Mucosa of rectum (tissue), 2 donors: Measurements from ENCODE around the gene DCTN4.

ENCODE experiments used
- H3K27ac ChIP-seq, 2 donors: one replicate each; pipeline ENCODE4 v1.7.0; 2013; ENCODE audit warnings: inconsistent platforms in 2 of 2, low read depth in 2 of 2, low read length in 2 of 2
- H3K27me3 ChIP-seq, 2 donors: one replicate each; pipeline ENCODE4 v1.7.0; 2013; ENCODE audit warnings: low read length in 2 of 2; ENCODE audit not compliant: control insufficient read depth in 2 of 2, insufficient read depth in 2 of 2
- H3K36me3 ChIP-seq, 2 donors: one replicate each; pipeline ENCODE4 v1.7.0; 2013; ENCODE audit warnings: low read length in 2 of 2; ENCODE audit not compliant: control insufficient read depth in 2 of 2, insufficient read depth in 2 of 2
- H3K4me1 ChIP-seq, 2 donors: one replicate each; pipeline ENCODE4 v1.7.0; 2013; ENCODE audit warnings: low read length in 2 of 2, mild to moderate bottlenecking in 1 of 2; ENCODE audit not compliant: control insufficient read depth in 2 of 2, insufficient read depth in 2 of 2
- H3K4me3 ChIP-seq, 2 donors: one replicate each; pipeline ENCODE4 v1.7.0; 2013; ENCODE audit warnings: low read length in 2 of 2
- H3K9ac ChIP-seq, 2 donors: one replicate each; pipeline ENCODE4 v1.7.0; 2013; ENCODE audit warnings: low read length in 2 of 2, low read depth in 1 of 2, mild to moderate bottlenecking in 1 of 2
- H3K9me3 ChIP-seq, 2 donors: one replicate each; pipeline ENCODE4 v1.7.0; 2013; ENCODE audit warnings: low read length in 2 of 2; ENCODE audit not compliant: control insufficient read depth in 2 of 2
- donor health status: healthy.
- donor health status: Normal muscosa, but diverticular disease.

The DCTN4 gene

GRCh38 chr5:150764530-150764929 is 5.7 kb upstream of the DCTN4 start:
- no peaks in the 10 kb centered on the region for H3K27me3 ChIP-seq
- no peaks in the 10 kb centered on the region for H3K4me1 ChIP-seq
- H3K9ac ChIP-seq, result no peak overlapping the region
- H3K4me3 ChIP-seq, result no peak overlapping the region
- H3K27ac ChIP-seq, result peak overlapping the region in 1 of 2 donors; percentile 56
- no peaks in the 10 kb centered on the region for H3K9me3 ChIP-seq
- no peaks in the 10 kb centered on the region for H3K36me3 ChIP-seq

- H3K9ac ChIP-seq, result no peak overlapping the region
- H3K27ac ChIP-seq, result peak overlapping the region; percentile 18 to 49
- no peak overlapping the region for H3K4me3 ChIP-seq
- no peaks in the 10 kb centered on the region for H3K27me3 ChIP-seq
- H3K4me1 ChIP-seq, result peaks cover 0 to 4% of the 10 kb centered on the region in 2 donors
- H3K9me3 ChIP-seq, result no peaks in the 10 kb centered on the region
- H3K36me3 ChIP-seq, result no peaks in the 10 kb centered on the region
These were observed 4.4 kb upstream of the DCTN4 start for GRCh38 chr5:150763023-150763769.

- H3K4me3 ChIP-seq, result no peak overlapping the region
- no peaks in the 10 kb centered on the region for H3K9me3 ChIP-seq
- H3K27me3 ChIP-seq, result no peaks in the 10 kb centered on the region
- no peaks in the 10 kb centered on the region for H3K36me3 ChIP-seq
- peaks cover 3 to 9% of the 10 kb centered on the region in 2 donors for H3K4me1 ChIP-seq
- H3K27ac ChIP-seq, result no peak overlapping the region
- H3K9ac ChIP-seq, result peak overlapping the region in 1 of 2 donors; percentile 1
These were observed 3.4 kb upstream of the DCTN4 start for GRCh38 chr5:150762211-150762610.

GRCh38 chr5:150759334-150759583 is 442 bp upstream of the DCTN4 start:
- Histone ChIP-seq H3K27ac (peak overlapping the region; percentile 98 to 99), H3K36me3 (peaks cover 9 to 10% of the 10 kb centered on the region in 2 donors), H3K27me3 (no peaks in the 10 kb centered on the region), H3K9ac (peak overlapping the region; percentile 88 to 93), H3K4me3 (peak overlapping the region; percentile 86 to 91), H3K4me1 (peaks cover 5 to 12% of the 10 kb centered on the region in 2 donors), H3K9me3 (no peaks in the 10 kb centered on the region)

GRCh38 chr5:150758203-150758530 is 650 bp downstream of the DCTN4 start:
- Histone ChIP-seq H3K4me1 (peaks cover 5 to 12% of the 10 kb centered on the region in 2 donors), H3K4me3 (peak overlapping the region; percentile 86 to 91), H3K9me3 (no peaks in the 10 kb centered on the region), H3K36me3 (peaks cover 14 to 19% of the 10 kb centered on the region in 2 donors), H3K9ac (peak overlapping the region; percentile 88 to 93), H3K27ac (peak overlapping the region; percentile 98 to 99), H3K27me3 (no peaks in the 10 kb centered on the region)

GRCh38 chr5:150757087-150757649 is 1.6 kb downstream of the DCTN4 start:
- Histone ChIP-seq H3K9ac (no peak overlapping the region), H3K4me1 (peaks cover 5 to 12% of the 10 kb centered on the region in 2 donors), H3K27ac (no peak overlapping the region)

GRCh38 chr5:150753863-150754262 is 5.0 kb downstream of the DCTN4 start:
- H3K4me1 ChIP-seq, result peaks cover 5 to 7% of the 10 kb centered on the region in 2 donors
- H3K36me3 ChIP-seq, result peaks cover 27 to 30% of the 10 kb centered on the region in 2 donors
- H3K27ac ChIP-seq, result no peak overlapping the region

More at GRCh38 chr5:150757087-150757649, 1.6 kb downstream of the DCTN4 start:
- no peaks in the 10 kb centered on the region for H3K9me3 ChIP-seq
- H3K4me3 ChIP-seq, result peak overlapping the region in 1 of 2 donors; percentile 91
- peaks cover 19 to 24% of the 10 kb centered on the region in 2 donors for H3K36me3 ChIP-seq
- no peaks in the 10 kb centered on the region for H3K27me3 ChIP-seq

GRCh38 chr5:150753463-150753862 is 5.4 kb downstream of the DCTN4 start:
- Histone ChIP-seq H3K27ac (no peak overlapping the region), H3K9me3 (no peaks in the 10 kb centered on the region), H3K27me3 (no peaks in the 10 kb centered on the region), H3K9ac (no peak overlapping the region), H3K4me1 (peaks cover 5 to 7% of the 10 kb centered on the region in 2 donors), H3K36me3 (peaks cover 27 to 30% of the 10 kb centered on the region in 2 donors), H3K4me3 (no peak overlapping the region)

More at GRCh38 chr5:150753863-150754262, 5.0 kb downstream of the DCTN4 start:
- Histone ChIP-seq H3K9ac (no peak overlapping the region), H3K4me3 (no peak overlapping the region), H3K9me3 (no peaks in the 10 kb centered on the region), H3K27me3 (no peaks in the 10 kb centered on the region)

GRCh38 chr5:150751096-150751891 is 7.5 kb downstream of the DCTN4 start:
- Histone ChIP-seq H3K27ac (no peak overlapping the region), H3K4me1 (no peaks in the 10 kb centered on the region), H3K4me3 (no peak overlapping the region), H3K9ac (no peak overlapping the region), H3K9me3 (no peaks in the 10 kb centered on the region), H3K36me3 (peaks cover 27 to 29% of the 10 kb centered on the region in 2 donors), H3K27me3 (no peaks in the 10 kb centered on the region)

GRCh38 chr5:150750469-150750868 is 8.3 kb downstream of the DCTN4 start:
- Histone ChIP-seq H3K27ac (no peak overlapping the region), H3K9me3 (no peaks in the 10 kb centered on the region), H3K4me3 (no peak overlapping the region), H3K9ac (no peak overlapping the region), H3K27me3 (no peaks in the 10 kb centered on the region), H3K4me1 (no peaks in the 10 kb centered on the region), H3K36me3 (peaks cover 26 to 29% of the 10 kb centered on the region in 2 donors)
